ENCODE results near the gene IPCEF1.

IPCEF1 gene

DNA sequence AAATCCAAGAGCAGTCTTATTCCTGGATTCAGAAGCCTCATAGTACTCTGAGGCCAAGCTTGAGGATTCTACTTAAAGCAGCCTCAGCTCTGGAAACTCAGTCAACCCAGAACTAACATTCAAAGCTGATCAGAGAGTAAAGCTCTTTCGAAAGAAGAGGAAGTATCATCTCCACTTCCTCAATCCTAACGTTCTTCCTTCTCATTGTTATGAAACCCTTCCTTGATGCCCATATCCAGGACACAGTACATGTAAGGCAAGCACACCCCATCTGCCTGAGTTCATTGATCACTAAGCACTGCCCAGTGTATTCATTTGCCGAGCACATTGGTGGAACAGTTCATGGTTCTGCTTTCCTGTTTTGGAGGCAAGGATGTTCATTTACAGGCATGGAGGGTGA lies at the start of gene IPCEF1:
IPCEF1 (minus strand) TSS at position 114 of the 400 bp plus-strand sequence. CDS start 90,856 bp downstream, outside the sequence.
- DNase-seq, result no peak

GRCh38 chr6:154406301-154406700 lies 49.7 kb upstream of the IPCEF1 start:
- DNase-seq, result no peak

- no peak for DNase-seq
Measured at GRCh38 chr6:154404791-154405400, 48.3 kb upstream of the IPCEF1 start.

DNA sequence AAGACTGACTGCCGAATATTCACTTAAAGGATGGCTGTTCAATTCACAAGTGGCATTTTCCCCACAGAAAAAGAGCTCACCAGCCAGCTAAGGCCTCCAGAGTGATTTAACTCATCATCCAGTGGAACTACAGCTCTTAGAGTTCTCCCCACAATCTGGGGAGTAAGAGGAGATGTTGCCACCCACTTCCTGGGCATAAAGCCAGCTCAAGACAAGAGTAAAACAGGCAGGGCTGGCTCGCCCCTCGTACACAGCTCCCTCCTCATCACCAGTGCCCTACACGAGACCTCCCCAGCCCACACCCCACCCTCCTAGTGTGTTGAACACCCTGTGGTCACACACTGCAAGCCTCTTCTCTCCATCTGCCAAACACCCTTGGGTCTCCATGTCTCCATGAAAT lies 47.2 kb upstream of the IPCEF1 start:
- DNase-seq, result no peak

- no peak for DNase-seq
Measured at GRCh38 chr6:154402081-154402780, 45.6 kb upstream of the IPCEF1 start.

DNA sequence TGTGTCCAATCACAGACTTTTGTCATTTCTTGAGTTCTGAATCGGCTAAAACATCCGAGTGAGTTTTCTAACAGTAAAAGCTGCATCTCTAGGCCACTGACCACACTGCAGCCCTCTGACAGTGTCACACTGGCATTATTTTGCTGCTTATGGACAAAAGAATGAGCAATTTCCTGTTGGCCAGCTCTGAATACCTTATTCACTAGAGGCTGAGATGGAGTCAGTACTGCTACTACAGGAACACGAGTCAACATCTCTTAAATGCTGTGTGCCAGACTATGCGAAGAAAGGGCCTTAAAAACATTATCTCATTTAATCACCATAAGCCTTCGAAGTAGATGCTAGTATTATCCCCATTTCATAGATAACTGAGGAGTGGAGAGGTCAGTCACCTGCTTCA lies 42.5 kb upstream of the IPCEF1 start:
- no peak for DNase-seq

GRCh38 chr6:154397491-154398195 lies 41.0 kb upstream of the IPCEF1 start:
- no peak for DNase-seq

- no peak for DNase-seq
Measured at GRCh38 chr6:154395878-154396277, 39.3 kb upstream of the IPCEF1 start.

DNA sequence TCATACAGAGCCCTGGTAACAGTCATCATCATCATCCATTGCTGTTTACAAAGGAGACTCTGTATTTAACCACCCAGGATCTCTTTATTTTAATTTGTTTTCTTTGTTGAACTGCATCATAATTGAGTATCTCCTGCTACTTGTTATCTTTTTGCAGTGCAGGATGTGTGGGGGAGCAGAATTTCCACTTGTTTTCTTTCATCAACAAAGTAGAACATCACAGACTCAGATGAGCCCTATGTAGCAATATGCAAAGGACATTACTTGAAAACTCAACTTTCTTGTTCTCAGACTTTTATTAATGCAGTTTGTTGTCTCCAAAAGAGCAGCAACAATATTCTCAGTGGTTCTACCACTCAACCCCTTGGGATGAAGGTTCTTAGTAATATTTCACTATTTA lies 38.7 kb upstream of the IPCEF1 start:
- no peak for DNase-seq

DNA sequence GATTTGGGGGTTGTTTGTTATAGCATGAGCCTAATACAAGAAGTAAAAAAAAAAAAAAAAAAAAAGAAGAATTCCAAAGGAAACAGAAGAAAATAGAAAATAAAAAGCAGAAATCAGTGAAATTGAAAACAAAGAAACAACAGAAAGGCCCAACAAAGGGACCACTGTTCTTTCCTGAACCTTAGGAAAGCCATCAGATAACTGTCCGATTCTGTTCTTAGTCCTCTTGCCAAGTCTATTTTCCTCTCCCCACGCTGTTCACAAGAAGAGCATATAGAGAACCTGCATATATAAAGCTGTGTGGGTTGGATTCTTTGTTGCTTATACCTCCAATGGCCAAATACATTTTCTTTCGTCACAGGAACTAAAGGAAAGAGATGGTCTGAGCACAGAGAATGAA lies 38.0 kb upstream of the IPCEF1 start:
- no peak for DNase-seq

DNA sequence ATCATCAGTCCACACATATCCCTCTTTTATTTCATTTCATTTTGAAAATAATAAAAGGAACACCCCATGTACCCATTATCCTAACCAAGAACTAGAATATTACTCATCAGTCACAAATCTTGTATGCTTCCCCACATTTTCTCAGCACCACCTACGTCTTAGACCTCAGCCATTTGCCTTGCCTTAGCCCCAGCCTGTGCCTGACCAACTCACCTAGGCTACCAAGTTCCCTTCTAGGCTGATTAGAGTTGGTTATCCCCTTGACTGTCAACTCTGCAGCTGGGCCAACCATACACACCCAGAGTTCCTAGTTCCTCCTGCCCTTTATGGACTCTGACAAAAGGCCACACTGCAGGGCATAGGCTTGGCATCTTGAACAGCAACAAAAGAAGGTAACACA lies 33.4 kb upstream of the IPCEF1 start:
- no peak for DNase-seq

- DNase-seq, result no peak
Measured at GRCh38 chr6:154388803-154389202, 32.2 kb upstream of the IPCEF1 start.

GRCh38 chr6:154386848-154387717 lies 30.5 kb upstream of the IPCEF1 start:
- DNase-seq, result no peak

DNA sequence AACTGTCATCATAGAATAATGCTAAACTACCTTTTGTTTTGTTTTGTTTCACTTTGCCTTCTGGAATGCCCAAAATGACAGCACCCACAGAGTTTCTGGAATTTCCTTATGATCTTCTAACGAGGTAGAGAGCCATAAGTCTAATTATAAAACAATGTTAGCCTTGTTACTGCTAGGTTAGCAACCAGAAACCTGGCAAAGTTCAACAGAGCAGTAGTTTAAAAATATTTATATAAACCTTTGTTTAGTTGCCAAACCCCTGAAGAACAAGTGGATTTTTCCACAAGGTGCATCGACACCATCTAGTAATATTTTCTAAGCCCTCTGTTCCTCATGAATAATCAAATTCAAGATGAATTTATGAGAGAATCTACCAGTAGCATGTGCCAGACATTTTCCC lies 27.6 kb upstream of the IPCEF1 start:
- no peak for DNase-seq

DNA sequence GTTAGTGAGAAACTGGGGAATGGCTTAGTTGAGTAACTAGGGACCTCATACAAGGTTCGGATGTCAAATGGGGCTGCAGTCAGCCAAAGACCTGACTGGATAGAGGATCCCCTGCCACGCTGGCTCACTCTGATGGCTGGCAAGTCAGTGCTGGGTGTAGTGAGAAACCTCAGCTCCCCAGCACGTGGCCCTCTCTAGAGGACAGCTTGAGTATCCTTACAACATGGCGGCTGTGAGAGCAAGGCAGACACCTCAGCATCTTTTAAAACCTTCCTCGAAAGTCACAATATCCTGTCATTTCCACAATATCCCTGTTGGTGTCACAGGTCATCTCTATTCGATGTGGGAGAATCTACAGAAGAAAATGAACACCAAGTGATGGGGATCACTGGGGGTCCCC lies 26.7 kb upstream of the IPCEF1 start:
- DNase-seq, result no peak

DNA sequence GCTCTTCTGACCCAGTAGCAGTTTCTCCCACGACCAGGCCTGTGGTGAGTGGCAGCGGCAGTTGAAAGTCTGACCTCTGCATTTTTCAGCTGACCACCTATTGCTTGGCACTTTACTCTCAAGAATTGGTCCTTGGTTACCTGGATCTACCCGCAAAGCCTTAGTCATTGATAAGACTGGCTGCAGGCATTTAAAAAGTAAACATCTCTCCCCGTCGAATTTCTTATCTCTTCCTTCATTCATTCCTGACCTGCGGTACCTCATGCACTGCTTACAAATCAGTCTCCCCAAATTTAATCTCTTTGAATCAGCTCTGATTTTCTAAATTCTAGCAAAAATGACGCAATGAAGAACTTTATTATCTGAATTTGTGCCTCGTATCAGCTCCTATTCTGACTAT lies 26.1 kb upstream of the IPCEF1 start:
- DNase-seq, result no peak

- no peak for DNase-seq
Measured at GRCh38 chr6:154381548-154381947, 24.9 kb upstream of the IPCEF1 start.

DNA sequence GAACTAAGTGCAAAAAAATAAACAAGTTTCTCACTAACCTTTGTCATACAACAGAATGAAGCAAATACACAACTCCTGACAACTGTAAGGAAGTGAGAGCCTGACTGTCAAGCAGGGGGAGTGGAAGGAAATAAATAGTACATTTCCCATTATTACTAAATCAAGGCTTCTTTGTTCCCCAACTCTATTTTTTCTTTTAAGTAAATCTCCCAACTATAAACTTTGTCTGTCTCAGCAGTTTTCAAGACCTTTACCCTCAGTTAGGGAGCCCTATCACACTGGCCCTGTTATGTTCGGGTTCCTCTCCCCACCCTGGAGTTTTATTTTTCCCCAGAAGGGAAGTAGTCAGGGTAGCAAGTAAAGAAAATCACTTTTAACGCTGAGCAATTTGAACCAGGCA lies 24.1 kb upstream of the IPCEF1 start:
- DNase-seq, result no peak

GRCh38 chr6:154379585-154379984 lies 23.0 kb upstream of the IPCEF1 start:
- DNase-seq, result no peak

DNA sequence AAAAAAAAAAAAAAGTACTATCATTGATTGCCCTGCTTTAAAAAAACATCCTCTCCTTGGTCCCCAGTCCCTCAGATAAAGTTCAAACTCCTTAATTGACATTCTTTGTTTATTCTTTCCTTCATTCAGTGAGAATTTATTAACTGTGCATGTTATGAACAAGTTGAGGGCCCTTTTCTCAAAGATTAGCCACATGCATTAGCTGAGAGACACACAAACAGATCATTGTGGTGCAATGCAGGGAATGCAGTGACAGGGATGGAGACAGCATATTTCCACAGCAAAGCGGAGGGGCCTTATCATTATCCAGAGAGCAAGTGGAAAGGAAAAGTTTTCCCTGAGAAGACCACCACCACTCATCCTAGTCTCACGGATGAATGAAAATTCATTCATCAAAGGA lies 21.9 kb upstream of the IPCEF1 start:
- DNase-seq, result no peak

- DNase-seq, result no peak
Measured at GRCh38 chr6:154377726-154378125, 21.1 kb upstream of the IPCEF1 start.

DNA sequence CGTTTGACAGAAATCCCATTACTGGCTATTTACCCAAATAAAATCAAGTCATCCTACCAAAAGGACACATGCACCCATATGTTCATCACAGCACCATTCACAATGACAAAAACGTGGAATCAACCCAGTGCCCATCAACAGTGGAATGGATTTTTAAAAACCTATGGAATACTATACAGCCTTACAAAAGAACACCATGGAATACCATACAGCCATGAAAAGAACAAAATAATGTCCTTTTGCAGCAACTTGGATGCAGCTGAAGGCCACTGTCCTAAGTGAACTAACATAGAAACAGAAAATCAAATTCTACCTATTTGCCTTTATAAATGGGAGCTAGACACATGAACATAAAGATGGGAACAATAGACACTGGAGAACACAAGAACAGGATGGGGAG lies 17.4 kb upstream of the IPCEF1 start:
- DNase-seq, result no peak

- no peak for DNase-seq
Measured at GRCh38 chr6:154371281-154371680, 14.7 kb upstream of the IPCEF1 start.
